K562 (cell line): ENCODE results near the gene TIGD7. TPM values are rescaled to one million over a fixed set of nuclear protein-coding genes. Genes with fewer than 3 reads are reported as not detected.

Experiments
- ATAC-seq: fragments of 200-7000 bp; cut with Tn5 transposase; 3 replicates; pipeline ENCODE4 v1.9.1; 2020; ENCODE audit warnings: moderate library complexity
- BruUV-seq: library from RNA; stranded (reverse); fragments of 400-500 nt; replicated peaks from 2 replicates; lab custom pipeline; 2021; lab: Mats Ljungman, UMichigan
- CTCF ChIA-PET: fragments of 300-600 bp; formaldehyde crosslinking; extraction: SDS; loops from one replicate; lab custom pipeline; 2021; ENCODE audit warnings: low intra/inter-chr PET ratio; lab: Yijun Ruan, JAX
- POLR2A ChIA-PET: fragments of 300-600, 350-650 bp; sonication (Branson Sonifier 250); formaldehyde crosslinking; extraction: SDS; loops from one replicate; lab custom pipeline; 2021; ENCODE audit warnings: antibody characterized with exemption, inconsistent platforms; lab: Yijun Ruan, JAX
- DNase-seq, 4 experiments: peaks; one replicate each; pipeline versions ENCODE4 v3.0.0 to v3.0.0-alpha.2; 2011 to 2018; ENCODE audit warnings: low spot score in 3 of 4, mixed read lengths in 3 of 4; ENCODE audit errors: extremely low read depth in 1 of 4
- FAIRE-seq: peaks from 2 replicates; lab custom pipeline; 2011; peaks lifted over from hg19 to GRCh38; lab: Jason Lieb, UNC
- H2AFZ ChIP-seq: 2 replicates; pipeline ENCODE4 v1.6.0; 2011; ENCODE audit warnings: low read depth, low read length, control low read depth, inconsistent platforms
- H3K27ac ChIP-seq: fragments of 200-600 bp; 3 replicates; pipeline ENCODE4 v1.8.0; 2011; ENCODE audit warnings: low read depth, mild to moderate bottlenecking, control low read depth, inconsistent platforms, low read length, moderate library complexity, mixed read lengths; ENCODE audit errors: extremely low read depth
- H3K27me3 ChIP-seq, 2 experiments: fragments of 300-600 bp in 1 of 2; 2 replicates in 1 of 2; 3 replicates in 1 of 2; pipeline versions ENCODE4 v1.6.0 to v1.8.0; 2011; ENCODE audit warnings: inconsistent platforms in 2 of 2, low read length in 2 of 2, mild to moderate bottlenecking in 1 of 2, mixed read lengths in 1 of 2, moderate library complexity in 1 of 2; ENCODE audit not compliant: control insufficient read depth in 2 of 2, insufficient read depth in 2 of 2
- H3K36me3 ChIP-seq: fragments of 300-600 bp; 3 replicates; pipeline ENCODE4 v1.8.0; 2011; ENCODE audit warnings: mild to moderate bottlenecking, low read length, inconsistent platforms; ENCODE audit not compliant: control insufficient read depth, insufficient read depth
- H3K4me1 ChIP-seq, 2 experiments: fragments of 200-600 bp in 1 of 2; replicated peaks in 1 of 2; 2 replicates in 1 of 2; 3 replicates in 1 of 2; pipeline versions ENCODE4 v1.5.1 to v1.8.0; 2011; ENCODE audit warnings: inconsistent platforms in 2 of 2, low read length in 2 of 2, mild to moderate bottlenecking in 1 of 2, mixed read lengths in 1 of 2, moderate library complexity in 1 of 2; ENCODE audit not compliant: control insufficient read depth in 2 of 2, insufficient read depth in 2 of 2
- H3K4me2 ChIP-seq: 2 replicates; pipeline ENCODE4 v1.6.1; 2011; ENCODE audit warnings: low read length, control low read depth, inconsistent platforms, mixed read lengths; ENCODE audit not compliant: insufficient read depth
- H3K4me3 ChIP-seq: fragments of 200-600 bp; sonication (generic), shearing (Covaris generic); 2 replicates; pipeline ENCODE4 v1.5.1; 2016; ENCODE audit warnings: control low read depth, inconsistent platforms
- H3K79me2 ChIP-seq: fragments of 200-600 bp; 3 replicates; pipeline ENCODE4 v1.8.0; 2011; ENCODE audit warnings: low read length, inconsistent platforms; ENCODE audit not compliant: control insufficient read depth, insufficient read depth
- H3K9ac ChIP-seq, 2 experiments: 2 replicates each; pipeline versions ENCODE4 v1.6.0 to v1.6.1; 2011; ENCODE audit warnings: low read depth in 2 of 2, low read length in 2 of 2, control low read depth in 1 of 2, inconsistent platforms in 1 of 2, mild to moderate bottlenecking in 1 of 2, mixed read lengths in 1 of 2; ENCODE audit not compliant: insufficient read depth in 1 of 2
- H3K9me1 ChIP-seq: one replicate; pipeline ENCODE4 v1.6.0; 2011; ENCODE audit warnings: inconsistent platforms, mild to moderate bottlenecking, low read length, moderate library complexity; ENCODE audit not compliant: control insufficient read depth, insufficient read depth
- H3K9me3 ChIP-seq: replicated peaks from 2 replicates; pipeline ENCODE4 v1.5.1; 2011; ENCODE audit warnings: low read depth, low read length, inconsistent platforms; ENCODE audit not compliant: control insufficient read depth, insufficient read depth
- H4K20me1 ChIP-seq: replicated peaks from 2 replicates; pipeline ENCODE4 v1.6.1; 2011; ENCODE audit warnings: low read length, inconsistent platforms, mixed read lengths; ENCODE audit not compliant: control insufficient read depth, insufficient read depth
- AFF1 ChIP-seq, 2 experiments: fragments of 450-650 bp; IDR thresholded peaks; 2 replicates each; pipeline ENCODE4 v1.6.1; 2018; ENCODE audit warnings: mild to moderate bottlenecking in 2 of 2, low read depth in 1 of 2; ENCODE audit not compliant: partially characterized antibody in 2 of 2
- BCOR ChIP-seq: fragments of 450-650 bp; IDR thresholded peaks from 2 replicates; pipeline ENCODE4 v1.6.1; 2016
- CREB3L1 ChIP-seq: fragments of 450-650 bp; IDR thresholded peaks from 2 replicates; pipeline ENCODE4 v1.6.1; 2014; ENCODE audit warnings: low read depth, mild to moderate bottlenecking, moderate library complexity, borderline replicate concordance
- EHMT2 ChIP-seq: fragments of 450-650 bp; IDR thresholded peaks from 2 replicates; pipeline ENCODE4 v1.6.1; 2018; ENCODE audit warnings: antibody characterized with exemption
- FOSL1 ChIP-seq: fragments of 200-800 bp; sonication (Bioruptor generic); conservative IDR thresholded peaks from 2 replicates; pipeline ENCODE4 v1.6.1; 2016; ENCODE audit warnings: missing genetic modification characterization, missing compliant biosample characterization
- GATAD2B ChIP-seq: fragments of 450-650 bp; IDR thresholded peaks from 2 replicates; pipeline ENCODE4 v1.6.1; 2017; ENCODE audit warnings: mild to moderate bottlenecking, borderline replicate concordance
- HNRNPLL ChIP-seq: fragments of 200-400 bp; formaldehyde crosslinking; IDR thresholded peaks from 2 replicates; pipeline ENCODE4 v1.6.1; 2017; ENCODE audit warnings: low read length, low read depth, mild to moderate bottlenecking; ENCODE audit not compliant: poor library complexity, severe bottlenecking
- HNRNPUL1 ChIP-seq: fragments of 200-400 bp; formaldehyde crosslinking; IDR thresholded peaks from 2 replicates; pipeline ENCODE4 v1.6.1; 2017; ENCODE audit warnings: low read length
- IRF2 ChIP-seq: sonication (generic); formaldehyde crosslinking; IDR thresholded peaks from 2 replicates; pipeline ENCODE4 v1.8.1; 2022; ENCODE audit warnings: mild to moderate bottlenecking, missing genetic modification reagents
- MYNN ChIP-seq, 2 experiments: sonication (generic); formaldehyde crosslinking in 1 of 2; IDR thresholded peaks; 2 replicates each; pipeline versions ENCODE4 v1.5.0 to v1.6.1; 2016 to 2020; ENCODE audit warnings: antibody characterized with exemption in 1 of 2, missing genetic modification reagents in 1 of 2
- NR2C2 ChIP-seq, 2 experiments: fragments of 200-800 bp in 1 of 2; sonication (Bioruptor generic) in 1 of 2; sonication (generic) in 1 of 2; formaldehyde crosslinking in 1 of 2; IDR thresholded peaks; 2 replicates each; pipeline versions ENCODE4 v1.6.1 to v1.8.0; 2016 to 2022; ENCODE audit warnings: mild to moderate bottlenecking in 1 of 2, missing compliant biosample characterization in 1 of 2, missing genetic modification characterization in 1 of 2, missing genetic modification reagents in 1 of 2
- SIN3A ChIP-seq, 2 experiments: fragments of 150-350 bp in 1 of 2; IDR thresholded peaks; 2 replicates each; pipeline ENCODE4 v1.6.1; 2011 to 2016; ENCODE audit warnings: borderline replicate concordance in 2 of 2, low read depth in 2 of 2, low read length in 2 of 2, mild to moderate bottlenecking in 2 of 2, moderate library complexity in 2 of 2; ENCODE audit not compliant: control insufficient read depth in 1 of 2
- TAF7 ChIP-seq: fragments of 450-650 bp; IDR thresholded peaks from 2 replicates; pipeline ENCODE4 v1.6.1; 2016; ENCODE audit warnings: missing genetic modification characterization, missing compliant biosample characterization
- ZFP1 ChIP-seq: fragments of 450-650 bp; formaldehyde crosslinking; IDR thresholded peaks from 2 replicates; pipeline ENCODE4 v1.4.0; 2020; ENCODE audit warnings: mild to moderate bottlenecking, mixed read lengths
- ZNF217 ChIP-seq: sonication (generic); formaldehyde crosslinking; IDR thresholded peaks from 2 replicates; pipeline ENCODE4 v1.8.0; 2022; ENCODE audit warnings: mild to moderate bottlenecking, missing genetic modification reagents
- WGBS: fragments of 100-300 bp; shearing (Covaris generic); methylation state at CpG from one replicate; pipeline ENCODE4 v1.1.6; 2016; ENCODE audit warnings: low coverage, mixed read lengths; ENCODE audit not compliant: insufficient coverage; ENCODE audit errors: missing lambda C conversion rate; 5-methylcytosine and 5-hydroxymethylcytosine counted together
- in situ Hi-C: fragments of 300-500 bp; cut with MboI; formaldehyde crosslinking; loops from 4 replicates; pipeline ENCODE4 v1.15.0; 2018; ENCODE audit warnings: inconsistent platforms, mixed read lengths
- intact Hi-C: fragments of 100-400 bp; cut with micrococcal nuclease; formaldehyde crosslinking; loops from 2 replicates; pipeline ENCODE4 v1.14.2; 2022
- polyA plus RNA-seq, 8 experiments: library from polyadenylated mRNA; depleted of rRNA in 4 of 8; stranded (reverse) in 5 of 8; unstranded in 3 of 8; fragments of >200 nt; fragmentation: Nextera tagmentation in 2 of 8; fragmentation: Illumina TruSeq in 1 of 8; extraction: Ambion mirVana in 2 of 8; extraction: Trizol in 1 of 8; gene quantifications; 2 replicates each; pipeline versions ENCODE4 v1.2.1 to v1.2.3, GENCODE V29; 2011 to 2014; ENCODE audit warnings: inconsistent platforms in 1 of 8, missing spikeins in 1 of 8
- total RNA-seq, 7 experiments: library from RNA; depleted of rRNA in 6 of 7; stranded (reverse); fragments of >200 nt in 6 of 7; fragmentation: Illumina TruSeq in 2 of 7; extraction: Trizol in 2 of 7; gene quantifications; 2 replicates each; pipeline versions ENCODE4 v1.2.1 to v1.2.3, GENCODE V29; 2011 to 2021; ENCODE audit warnings: low replicate concordance in 1 of 7
- TF ChIP-seq, protein P1 (sequence below), 2 experiments: fragments of 450-650 bp in 1 of 2; sonication (generic) in 1 of 2; formaldehyde crosslinking; conservative IDR thresholded peaks; 2 replicates each; pipeline versions ENCODE4 v1.4.0 to v1.8.1; 2020 to 2022; ENCODE audit warnings: mild to moderate bottlenecking in 1 of 2, missing genetic modification reagents in 1 of 2

TIGD7 gene
- total and polyA plus RNA-seq, 9 of the 15 experiments (the other 6 are each of a cell fraction or from before 2014, with no cell fraction given): 0.84 to 10.7 (median 6.7) TPM

- Histone ChIP-seq H3K36me3 (no peaks in the 10 kb centered on the region), H3K4me3 (no peak overlapping the region), H4K20me1 (no peaks in the 10 kb centered on the region), H3K9ac (peak overlapping the region in 1 of 2 experiments; percentile 53; a peak in 1 of 4 replicates), H3K27me3 (0 out of 5 replicates have a peak, but pooled peaks cover 0 to 4% of the 10 kb centered on the region in 2 experiments), H3K4me1 (peaks cover 14 to 16% of the 10 kb centered on the region in 2 experiments), H3K9me3 (no peaks in the 10 kb centered on the region), H3K9me1 (peaks cover 3% of the 10 kb centered on the region), H3K4me2 (peak overlapping the region; percentile 58), H3K27ac (no peak overlapping the region), H2AFZ (0 out of 2 replicates have a peak overlapping the region, but pooled peaks have one; percentile 14), H3K79me2 (no peaks in the 10 kb centered on the region)
- DNase-seq (peak in 1 of 4 experiments; percentile 24), ATAC-seq (peak; percentile 81), FAIRE-seq (no peak)
- intact Hi-C loops: no loop called here
- ChIA-PET POLR2A (interaction anchor here (0.6 to 1.4 kb wide), 2 partner anchors 66 to 141 kb away, joined by 3 to 5 read pairs; no protein-coding TSS in a partner anchor), CTCF (no interaction called here)
- WGBS: under 1% methylated on average over 13 of the region's 13 CpGs
- BruUV-seq: no TSS peak
- in situ Hi-C loops: no loop called here
- no peak for TF ChIP-seq EHMT2
- no peak for TF ChIP-seq SIN3A (IDR thresholded peaks at IDR 0.05; ENCODE audit: borderline replicate concordance in 2 of 2, control insufficient read depth in 1 of 2, low read depth in 2 of 2, low read length in 2 of 2)
- no peak for TF ChIP-seq IRF2 (CRISPR knock-in tag)
- TF ChIP-seq HNRNPUL1: no peak
- no peak for TF ChIP-seq MYNN (IDR thresholded peaks at IDR 0.05)
- no peak for TF ChIP-seq MYNN (CRISPR knock-in tag; IDR thresholded peaks at IDR 0.05)
- no peak for TF ChIP-seq HNRNPLL
- TF ChIP-seq AFF1 (IDR thresholded peaks at IDR 0.05; ENCODE audit: low read depth in 1 of 2, partially characterized antibody in 2 of 2): peak in 1 of 2 experiments; percentile 9
- TF ChIP-seq ZNF217 (CRISPR knock-in tag): no peak
- no peak for TF ChIP-seq GATAD2B
- TF ChIP-seq, protein P1, sequence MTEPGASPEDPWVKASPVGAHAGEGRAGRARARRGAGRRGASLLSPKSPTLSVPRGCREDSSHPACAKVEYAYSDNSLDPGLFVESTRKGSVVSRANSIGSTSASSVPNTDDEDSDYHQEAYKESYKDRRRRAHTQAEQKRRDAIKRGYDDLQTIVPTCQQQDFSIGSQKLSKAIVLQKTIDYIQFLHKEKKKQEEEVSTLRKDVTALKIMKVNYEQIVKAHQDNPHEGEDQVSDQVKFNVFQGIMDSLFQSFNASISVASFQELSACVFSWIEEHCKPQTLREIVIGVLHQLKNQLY (CRISPR knock-in tag; conservative IDR thresholded peaks at IDR 0.05): no peak
- no peak for TF ChIP-seq BCOR
- TF ChIP-seq TAF7 (tag): no peak
- TF ChIP-seq FOSL1: 0 out of 2 replicates have a peak, but pooled peaks have one; percentile 5
- TF ChIP-seq CREB3L1: peak; percentile 27; the same call in 1 of the 2 replicates
- TF ChIP-seq ZFP1 (CRISPR knock-in tag): no peak
- no peak for TF ChIP-seq NR2C2 (CRISPR knock-in tag; IDR thresholded peaks at IDR 0.05)
- peak; percentile 6; the same call in 1 of the 2 replicates for TF ChIP-seq NR2C2 (tag; IDR thresholded peaks at IDR 0.05)
These were observed 43.9 kb upstream of the TIGD7 start for GRCh38 chr16:3349175-3349574.
